HepG2 (cell line): ENCODE results near the gene AP3B1.

ENCODE experiments used
- CEBPB ChIP-seq: IDR thresholded peaks from 2 replicates; pipeline ENCODE4 v1.6.1; 2011; ENCODE audit warnings: low read depth, low read length, improper control_type of control experiment, borderline replicate concordance
- EZH2 ChIP-seq: conservative IDR thresholded peaks from 2 replicates; pipeline ENCODE4 v1.6.1; 2012; ENCODE audit warnings: mild to moderate bottlenecking, low read depth, low read length, moderate library complexity
- HNRNPUL1 ChIP-seq: fragments of 200-400 bp; formaldehyde crosslinking; IDR thresholded peaks from 2 replicates; pipeline ENCODE4 v1.6.1; 2017; ENCODE audit warnings: low read depth, mild to moderate bottlenecking, low read length, moderate library complexity
- NRL ChIP-seq: sonication (generic); formaldehyde crosslinking; IDR thresholded peaks from 2 replicates; pipeline ENCODE4 v1.5.0; 2020; ENCODE audit warnings: missing genetic modification reagents, mild to moderate bottlenecking, moderate library complexity, borderline replicate concordance
- POLR2A ChIP-seq, 2 experiments: IDR thresholded peaks; 2 replicates each; pipeline ENCODE4 v1.6.1; 2011; ENCODE audit warnings: low read depth in 2 of 2, low read length in 2 of 2, mild to moderate bottlenecking in 1 of 2, moderate library complexity in 1 of 2; ENCODE audit not compliant: insufficient read depth in 1 of 2
- RFX5 ChIP-seq: IDR thresholded peaks from 2 replicates; pipeline ENCODE4 v1.6.1; 2011; ENCODE audit warnings: low read depth, low read length, improper control_type of control experiment
- SIN3A ChIP-seq: IDR thresholded peaks from 2 replicates; pipeline ENCODE4 v1.6.1; 2011; ENCODE audit warnings: low read depth, mild to moderate bottlenecking, control low read depth, low read length, borderline replicate concordance
- SRSF4 ChIP-seq: fragments of 200-400 bp; formaldehyde crosslinking; IDR thresholded peaks from one replicate; pipeline ENCODE4 v1.6.1; 2018; ENCODE audit warnings: mild to moderate bottlenecking, low read depth, low read length, moderate library complexity; ENCODE audit not compliant: poor library complexity, severe bottlenecking
- TF ChIP-seq, protein P1 (sequence below): sonication (generic); formaldehyde crosslinking; IDR thresholded peaks from 2 replicates; pipeline ENCODE4 v1.5.0; 2020; ENCODE audit warnings: mild to moderate bottlenecking, missing genetic modification reagents, moderate library complexity
- TF ChIP-seq, protein P2 (sequence below): sonication (generic); formaldehyde crosslinking; IDR thresholded peaks from 2 replicates; pipeline ENCODE4 v1.8.0; 2022; ENCODE audit warnings: mild to moderate bottlenecking, missing genetic modification reagents
- TF ChIP-seq, protein P3 (sequence below): sonication (generic); formaldehyde crosslinking; IDR thresholded peaks from 2 replicates; pipeline ENCODE4 v1.8.0; 2022; ENCODE audit warnings: missing genetic modification reagents, mild to moderate bottlenecking, moderate library complexity, borderline replicate concordance

DNA sequence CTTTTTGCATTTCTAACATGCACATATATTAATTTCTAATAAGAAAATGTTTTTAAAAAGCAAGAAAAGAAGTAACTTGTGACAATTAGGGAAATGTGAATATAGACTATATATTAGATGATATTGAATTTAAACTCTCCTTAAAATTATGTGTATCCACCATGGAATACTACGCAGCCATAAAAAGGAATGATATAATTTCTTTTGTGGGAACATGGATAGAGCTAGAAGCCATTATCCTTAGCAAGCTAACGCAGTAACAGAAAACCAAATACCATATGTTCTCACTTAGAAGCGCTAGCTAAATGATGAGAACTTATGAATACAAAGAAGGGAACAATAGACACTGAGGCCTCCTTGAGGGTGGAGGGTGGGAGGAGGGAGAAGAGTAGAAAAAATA lies 23.8 kb upstream of the AP3B1 start:
- no peak for TF ChIP-seq RFX5
- TF ChIP-seq HNRNPUL1, result no peak
- no peak for TF ChIP-seq EZH2
- TF ChIP-seq SRSF4, result no peak
- TF ChIP-seq, protein P1, sequence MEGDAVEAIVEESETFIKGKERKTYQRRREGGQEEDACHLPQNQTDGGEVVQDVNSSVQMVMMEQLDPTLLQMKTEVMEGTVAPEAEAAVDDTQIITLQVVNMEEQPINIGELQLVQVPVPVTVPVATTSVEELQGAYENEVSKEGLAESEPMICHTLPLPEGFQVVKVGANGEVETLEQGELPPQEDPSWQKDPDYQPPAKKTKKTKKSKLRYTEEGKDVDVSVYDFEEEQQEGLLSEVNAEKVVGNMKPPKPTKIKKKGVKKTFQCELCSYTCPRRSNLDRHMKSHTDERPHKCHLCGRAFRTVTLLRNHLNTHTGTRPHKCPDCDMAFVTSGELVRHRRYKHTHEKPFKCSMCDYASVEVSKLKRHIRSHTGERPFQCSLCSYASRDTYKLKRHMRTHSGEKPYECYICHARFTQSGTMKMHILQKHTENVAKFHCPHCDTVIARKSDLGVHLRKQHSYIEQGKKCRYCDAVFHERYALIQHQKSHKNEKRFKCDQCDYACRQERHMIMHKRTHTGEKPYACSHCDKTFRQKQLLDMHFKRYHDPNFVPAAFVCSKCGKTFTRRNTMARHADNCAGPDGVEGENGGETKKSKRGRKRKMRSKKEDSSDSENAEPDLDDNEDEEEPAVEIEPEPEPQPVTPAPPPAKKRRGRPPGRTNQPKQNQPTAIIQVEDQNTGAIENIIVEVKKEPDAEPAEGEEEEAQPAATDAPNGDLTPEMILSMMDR (CRISPR knock-in tag), result no peak
- TF ChIP-seq SIN3A, result no peak
- TF ChIP-seq, protein P2, sequence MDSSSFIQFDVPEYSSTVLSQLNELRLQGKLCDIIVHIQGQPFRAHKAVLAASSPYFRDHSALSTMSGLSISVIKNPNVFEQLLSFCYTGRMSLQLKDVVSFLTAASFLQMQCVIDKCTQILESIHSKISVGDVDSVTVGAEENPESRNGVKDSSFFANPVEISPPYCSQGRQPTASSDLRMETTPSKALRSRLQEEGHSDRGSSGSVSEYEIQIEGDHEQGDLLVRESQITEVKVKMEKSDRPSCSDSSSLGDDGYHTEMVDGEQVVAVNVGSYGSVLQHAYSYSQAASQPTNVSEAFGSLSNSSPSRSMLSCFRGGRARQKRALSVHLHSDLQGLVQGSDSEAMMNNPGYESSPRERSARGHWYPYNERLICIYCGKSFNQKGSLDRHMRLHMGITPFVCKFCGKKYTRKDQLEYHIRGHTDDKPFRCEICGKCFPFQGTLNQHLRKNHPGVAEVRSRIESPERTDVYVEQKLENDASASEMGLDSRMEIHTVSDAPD (CRISPR knock-in tag), result no peak
- TF ChIP-seq CEBPB, result no peak
- no peak for TF ChIP-seq POLR2A (IDR thresholded peaks at IDR 0.05; ENCODE audit: insufficient read depth in 1 of 2, low read depth in 2 of 2, low read length in 2 of 2)
- no peak for TF ChIP-seq NRL (CRISPR knock-in tag)
- TF ChIP-seq, protein P3, sequence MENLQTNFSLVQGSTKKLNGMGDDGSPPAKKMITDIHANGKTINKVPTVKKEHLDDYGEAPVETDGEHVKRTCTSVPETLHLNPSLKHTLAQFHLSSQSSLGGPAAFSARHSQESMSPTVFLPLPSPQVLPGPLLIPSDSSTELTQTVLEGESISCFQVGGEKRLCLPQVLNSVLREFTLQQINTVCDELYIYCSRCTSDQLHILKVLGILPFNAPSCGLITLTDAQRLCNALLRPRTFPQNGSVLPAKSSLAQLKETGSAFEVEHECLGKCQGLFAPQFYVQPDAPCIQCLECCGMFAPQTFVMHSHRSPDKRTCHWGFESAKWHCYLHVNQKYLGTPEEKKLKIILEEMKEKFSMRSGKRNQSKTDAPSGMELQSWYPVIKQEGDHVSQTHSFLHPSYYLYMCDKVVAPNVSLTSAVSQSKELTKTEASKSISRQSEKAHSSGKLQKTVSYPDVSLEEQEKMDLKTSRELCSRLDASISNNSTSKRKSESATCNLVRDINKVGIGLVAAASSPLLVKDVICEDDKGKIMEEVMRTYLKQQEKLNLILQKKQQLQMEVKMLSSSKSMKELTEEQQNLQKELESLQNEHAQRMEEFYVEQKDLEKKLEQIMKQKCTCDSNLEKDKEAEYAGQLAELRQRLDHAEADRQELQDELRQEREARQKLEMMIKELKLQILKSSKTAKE (CRISPR knock-in tag), result no peak
